Measurements from ENCODE around the gene DNAJA3.
A peak's percentile ranks its signal among the peaks of the same experiment; 100 is the strongest.

DNAJA3 gene

GRCh38 chr16:4500272-4500671 lies 74.6 kb downstream of the DNAJA3 start:
- peaks cover 45% of the 10 kb centered on the region for H3K4me1 ChIP-seq (ENCODE audit: control insufficient read depth, insufficient read depth, low read length, poor library complexity, severe bottlenecking)
- peaks cover 18% of the 10 kb centered on the region for H3K36me3 ChIP-seq (ENCODE audit: control insufficient read depth, insufficient read depth, low read length)
- WGBS, 2 experiments (ENCODE audit: insufficient coverage in 2 of 2) = 44 to 52% methylated on average over 3 of the region's 3 CpGs
- peak overlapping the region; percentile 93 for H3K27ac ChIP-seq (ENCODE audit: low read depth, low read length, severe bottlenecking)
- no peaks in the 10 kb centered on the region for H3K9me3 ChIP-seq (ENCODE audit: control insufficient read depth, low read length)
- no peak overlapping the region for H3K4me3 ChIP-seq (ENCODE audit: extremely low read depth, insufficient read depth, low read length, poor library complexity, severe bottlenecking)

GRCh38 chr16:4501071-4501478 lies 75.4 kb downstream of the DNAJA3 start:
- peaks cover 39% of the 10 kb centered on the region for H3K4me1 ChIP-seq (ENCODE audit: control insufficient read depth, insufficient read depth, low read length, poor library complexity, severe bottlenecking)
- WGBS, 2 experiments (ENCODE audit: insufficient coverage in 2 of 2) = 77 to 92% methylated on average over 3 of the region's 5 CpGs
- peaks cover 19% of the 10 kb centered on the region for H3K36me3 ChIP-seq (ENCODE audit: control insufficient read depth, insufficient read depth, low read length)
- H3K9me3 ChIP-seq (ENCODE audit: control insufficient read depth, low read length) = no peaks in the 10 kb centered on the region
- H3K4me3 ChIP-seq (ENCODE audit: extremely low read depth, insufficient read depth, low read length, poor library complexity, severe bottlenecking) = no peak overlapping the region
- H3K27ac ChIP-seq (ENCODE audit: low read depth, low read length, severe bottlenecking) = peak overlapping the region; percentile 93

- WGBS, 2 experiments (ENCODE audit: insufficient coverage in 2 of 2) = 90 to 91% methylated on average over 11 to 13 of the region's 13 CpGs
- H3K36me3 ChIP-seq (ENCODE audit: control insufficient read depth, insufficient read depth, low read length) = peaks cover 42% of the 10 kb centered on the region
- H3K4me1 ChIP-seq (ENCODE audit: control insufficient read depth, insufficient read depth, low read length, poor library complexity, severe bottlenecking) = peaks cover 19% of the 10 kb centered on the region
- H3K4me3 ChIP-seq (ENCODE audit: extremely low read depth, insufficient read depth, low read length, poor library complexity, severe bottlenecking) = no peak overlapping the region
- no peak overlapping the region for H3K27ac ChIP-seq (ENCODE audit: low read depth, low read length, severe bottlenecking)
- H3K9me3 ChIP-seq (ENCODE audit: control insufficient read depth, low read length) = no peaks in the 10 kb centered on the region
These were observed 79.9 kb downstream of the DNAJA3 start for GRCh38 chr16:4505356-4506147.

Data from mesodermal cell (in vitro differentiated cells).